Adrenal gland (tissue), 5 donors: ENCODE results near the gene ARHGEF28.

Source experiments
- POLR2A ChIP-seq, 2 donors: fragments of 450-650 bp; IDR thresholded peaks; one replicate each; pipeline ENCODE4 v1.6.1; 2017; ENCODE audit warnings: antibody characterized with exemption in 2 of 2, mild to moderate bottlenecking in 2 of 2, moderate library complexity in 1 of 2
- TF ChIP-seq, protein P1 (sequence below), 6 experiments: fragments of 450-650 bp in 4 of 6; fragments of 200-600 bp in 2 of 6; sonication (generic) in 1 of 6; IDR thresholded peaks; 1 replicate in 5 of 6; 2 replicates in 1 of 6; pipeline versions ENCODE4 v1.5.1 to v1.8.0; 2016 to 2021; ENCODE audit warnings: antibody characterized with exemption in 6 of 6, mild to moderate bottlenecking in 2 of 6, moderate library complexity in 1 of 6
- donor health status: DM: no; HTN: no; CAD: no.

DNA sequence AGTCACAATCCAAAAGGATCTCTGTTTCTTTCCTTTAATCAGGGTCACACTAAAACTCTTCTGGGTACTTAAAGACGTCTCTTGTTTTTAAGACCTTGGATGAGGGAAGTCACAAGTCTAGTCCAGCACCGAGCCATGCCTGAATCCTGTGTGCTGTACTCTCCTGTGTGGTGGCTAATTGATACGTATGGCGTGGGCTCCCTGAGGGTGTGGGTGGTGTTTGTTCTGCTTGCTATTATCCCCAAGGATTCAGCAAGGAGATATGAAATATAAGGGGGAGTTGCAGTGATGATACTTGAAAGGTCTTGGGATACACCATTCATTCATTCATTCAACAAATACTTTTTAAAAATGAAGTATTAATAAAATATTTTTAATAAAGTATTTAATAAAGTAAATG lies 128.3 kb downstream of the ARHGEF28 start:
- no peak for TF ChIP-seq POLR2A (IDR thresholded peaks at IDR 0.05)
- TF ChIP-seq, protein P1, sequence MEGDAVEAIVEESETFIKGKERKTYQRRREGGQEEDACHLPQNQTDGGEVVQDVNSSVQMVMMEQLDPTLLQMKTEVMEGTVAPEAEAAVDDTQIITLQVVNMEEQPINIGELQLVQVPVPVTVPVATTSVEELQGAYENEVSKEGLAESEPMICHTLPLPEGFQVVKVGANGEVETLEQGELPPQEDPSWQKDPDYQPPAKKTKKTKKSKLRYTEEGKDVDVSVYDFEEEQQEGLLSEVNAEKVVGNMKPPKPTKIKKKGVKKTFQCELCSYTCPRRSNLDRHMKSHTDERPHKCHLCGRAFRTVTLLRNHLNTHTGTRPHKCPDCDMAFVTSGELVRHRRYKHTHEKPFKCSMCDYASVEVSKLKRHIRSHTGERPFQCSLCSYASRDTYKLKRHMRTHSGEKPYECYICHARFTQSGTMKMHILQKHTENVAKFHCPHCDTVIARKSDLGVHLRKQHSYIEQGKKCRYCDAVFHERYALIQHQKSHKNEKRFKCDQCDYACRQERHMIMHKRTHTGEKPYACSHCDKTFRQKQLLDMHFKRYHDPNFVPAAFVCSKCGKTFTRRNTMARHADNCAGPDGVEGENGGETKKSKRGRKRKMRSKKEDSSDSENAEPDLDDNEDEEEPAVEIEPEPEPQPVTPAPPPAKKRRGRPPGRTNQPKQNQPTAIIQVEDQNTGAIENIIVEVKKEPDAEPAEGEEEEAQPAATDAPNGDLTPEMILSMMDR (IDR thresholded peaks at IDR 0.05), result no peak
